GM13977 (cell line): ENCODE measurements around the gene KDM4B.
A peak's percentile ranks its signal among the peaks of the same experiment; 100 is the strongest.

Experiments
- DNase-seq: peaks from one replicate; pipeline ENCODE4 v3.0.0; 2012; ENCODE audit warnings: low spot score
- in situ Hi-C: fragments of 300-500 bp; cut with MboI; formaldehyde crosslinking; loops from one replicate; pipeline ENCODE4 v1.12.0; 2022; ENCODE audit warnings: low sequenced_read_pairs, low pct_unique_long_range_greater_than_20kb, mixed read lengths, inconsistent platforms; ENCODE audit not compliant: unreplicated experiment
- TF ChIP-seq, protein P1 (sequence below): IDR thresholded peaks from 2 replicates; pipeline ENCODE4 v1.5.1; 2012; ENCODE audit warnings: mild to moderate bottlenecking, control low read depth; ENCODE audit not compliant: insufficient read depth; ENCODE audit errors: extremely low read depth, missing control alignments

Gene KDM4B

DNA sequence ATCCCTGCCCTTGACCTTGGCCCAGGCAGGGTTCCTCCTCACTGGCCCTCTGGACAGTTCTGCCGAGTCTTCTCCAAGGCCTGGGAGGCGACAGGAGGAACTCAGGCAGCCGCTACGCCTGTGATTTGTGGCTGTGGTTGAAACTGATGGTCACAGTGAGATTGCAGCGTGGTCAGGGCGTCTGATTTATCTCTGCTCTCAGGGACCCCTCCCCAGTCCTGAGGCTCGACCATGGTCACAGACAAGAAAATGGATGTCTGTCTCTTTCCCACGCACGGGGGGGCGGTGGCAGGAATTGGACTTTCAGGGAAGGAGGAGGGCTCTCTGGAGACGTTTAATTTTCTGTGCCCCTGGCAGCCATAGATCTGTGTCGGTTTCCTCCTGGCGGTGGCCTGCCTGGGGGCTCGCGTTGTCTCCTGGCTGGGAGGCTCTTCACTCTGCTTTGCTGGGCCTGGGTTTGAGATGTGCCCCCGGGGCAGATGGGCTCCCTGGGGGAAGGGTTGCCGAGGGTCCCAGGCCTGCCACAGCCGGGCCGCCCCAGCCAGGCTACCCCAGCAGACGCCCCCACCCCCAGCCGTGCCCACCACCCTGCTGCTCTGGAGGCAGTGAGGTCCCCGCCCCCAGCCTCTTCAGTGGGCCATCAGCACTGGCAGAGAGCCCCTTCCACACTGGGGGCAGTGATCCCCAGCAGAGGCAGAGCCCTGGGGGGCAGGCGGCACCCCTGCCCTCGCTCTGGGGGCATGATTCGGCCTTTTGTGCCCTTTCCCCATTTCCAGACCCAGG is 167.4 kb downstream of the KDM4B start:
- no peak for DNase-seq
- TF ChIP-seq, protein P1, sequence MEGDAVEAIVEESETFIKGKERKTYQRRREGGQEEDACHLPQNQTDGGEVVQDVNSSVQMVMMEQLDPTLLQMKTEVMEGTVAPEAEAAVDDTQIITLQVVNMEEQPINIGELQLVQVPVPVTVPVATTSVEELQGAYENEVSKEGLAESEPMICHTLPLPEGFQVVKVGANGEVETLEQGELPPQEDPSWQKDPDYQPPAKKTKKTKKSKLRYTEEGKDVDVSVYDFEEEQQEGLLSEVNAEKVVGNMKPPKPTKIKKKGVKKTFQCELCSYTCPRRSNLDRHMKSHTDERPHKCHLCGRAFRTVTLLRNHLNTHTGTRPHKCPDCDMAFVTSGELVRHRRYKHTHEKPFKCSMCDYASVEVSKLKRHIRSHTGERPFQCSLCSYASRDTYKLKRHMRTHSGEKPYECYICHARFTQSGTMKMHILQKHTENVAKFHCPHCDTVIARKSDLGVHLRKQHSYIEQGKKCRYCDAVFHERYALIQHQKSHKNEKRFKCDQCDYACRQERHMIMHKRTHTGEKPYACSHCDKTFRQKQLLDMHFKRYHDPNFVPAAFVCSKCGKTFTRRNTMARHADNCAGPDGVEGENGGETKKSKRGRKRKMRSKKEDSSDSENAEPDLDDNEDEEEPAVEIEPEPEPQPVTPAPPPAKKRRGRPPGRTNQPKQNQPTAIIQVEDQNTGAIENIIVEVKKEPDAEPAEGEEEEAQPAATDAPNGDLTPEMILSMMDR: no peak
- in situ Hi-C loops: no loop called here

- in situ Hi-C loops: no loop called here
- TF ChIP-seq, protein P1: no peak
- no peak for DNase-seq
Measured at GRCh38 chr19:5137114-5137513, 168.2 kb downstream of the KDM4B start.

DNA sequence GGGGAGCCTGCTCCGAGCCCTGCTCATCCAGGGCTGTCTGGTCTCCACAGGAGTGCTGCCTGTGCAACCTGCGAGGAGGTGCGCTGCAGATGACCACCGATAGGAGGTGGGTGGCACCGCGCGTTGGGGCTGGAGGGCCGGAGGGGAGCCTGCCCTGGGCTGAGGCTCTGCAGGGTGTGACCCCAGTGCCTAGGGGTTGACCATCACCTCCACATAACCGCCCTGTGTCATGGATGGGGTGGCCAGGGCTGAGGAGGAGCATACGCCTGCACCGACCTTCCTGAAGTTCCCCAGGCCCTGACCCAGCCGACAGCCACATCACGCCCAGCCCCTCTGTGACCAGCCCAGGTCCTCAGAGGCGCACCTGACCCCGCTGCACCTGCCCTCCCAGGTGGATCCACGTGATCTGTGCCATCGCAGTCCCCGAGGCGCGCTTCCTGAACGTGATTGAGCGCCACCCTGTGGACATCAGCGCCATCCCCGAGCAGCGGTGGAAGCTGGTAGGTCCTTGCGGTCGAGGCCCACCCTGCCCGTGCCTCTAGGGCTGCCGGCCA is 168.7 kb downstream of the KDM4B start:
- TF ChIP-seq, protein P1: peak; percentile 38
- in situ Hi-C loops: no loop called here
- no peak for DNase-seq

DNA sequence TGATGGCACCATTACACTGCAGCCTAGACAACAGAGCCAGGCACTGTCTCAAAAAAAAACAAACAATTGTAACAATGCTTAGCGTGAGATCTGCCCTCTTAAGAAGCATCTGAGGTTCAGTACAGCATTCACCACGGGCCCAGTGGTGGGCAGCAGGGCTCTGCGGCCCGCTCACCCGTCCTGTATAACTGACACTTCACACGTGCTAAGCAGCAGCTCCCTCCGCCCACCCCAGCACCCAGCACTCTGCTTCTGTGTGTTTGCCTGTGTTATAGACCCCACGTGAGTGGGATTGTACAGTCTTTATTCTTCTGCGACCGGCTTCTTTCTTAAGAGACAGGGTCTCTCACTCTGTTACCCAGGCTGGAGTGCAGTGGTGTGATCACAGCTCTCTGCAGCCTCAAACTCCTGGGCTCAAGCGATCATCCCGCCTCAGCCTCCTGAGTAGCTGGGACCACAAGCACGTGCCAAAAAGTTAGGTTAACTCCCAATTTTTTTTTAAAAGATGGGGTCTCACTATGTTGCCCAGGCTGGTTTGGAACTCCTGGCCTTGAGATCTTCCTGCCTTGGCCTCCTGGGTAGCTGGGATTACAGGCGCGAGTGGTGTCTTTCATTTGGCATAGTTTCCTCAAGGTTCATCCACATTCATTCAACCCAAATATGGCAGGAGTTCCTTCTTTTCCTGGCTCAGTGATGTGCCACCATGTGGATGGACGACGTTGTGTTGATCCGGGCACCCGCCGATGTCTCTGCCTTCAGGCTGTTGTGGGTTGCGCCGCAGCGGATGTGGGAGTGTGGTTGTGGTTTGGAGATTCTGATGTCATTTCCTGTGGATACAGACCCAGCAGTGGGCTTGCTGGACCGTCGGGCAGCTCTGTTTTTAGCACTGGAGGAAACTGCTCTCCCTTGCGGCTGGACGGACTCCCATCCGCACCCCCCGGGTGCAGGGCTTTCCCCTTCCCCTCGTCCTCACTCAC is 170.0 kb downstream of the KDM4B start:
- DNase-seq: peak; percentile 91
- TF ChIP-seq, protein P1: peak; percentile 17
- in situ Hi-C loops: no loop called here

- DNase-seq: no peak
- in situ Hi-C loops: no loop called here
Measured at GRCh38 chr19:5139583-5140325, 170.8 kb downstream of the KDM4B start.

More at GRCh38 chr19:5139583-5140325, 170.8 kb downstream of the KDM4B start:
- TF ChIP-seq, protein P1: no peak
